ENCODE results near the gene CDH24. TPM values are rescaled to one million over a fixed set of nuclear protein-coding genes. Genes with fewer than 3 reads are reported as not detected.

Gene CDH24
- total RNA-seq, 1 experiment from 2014 or later: 9.0 TPM

GRCh38 chr14:23047751-23048693 is 9.3 kb downstream of the CDH24 start:
- BruUV-seq (replicated peaks): no TSS peak
- H3K36me3 ChIP-seq (ENCODE audit: control insufficient read depth, insufficient read depth, low read length): no peaks in the 10 kb centered on the region
- TF ChIP-seq POLR2AphosphoS5 (IDR thresholded peaks at IDR 0.05; ENCODE audit: low read depth, low read length) (no peak), CTCF (IDR thresholded peaks at IDR 0.05) (no peak), REST (IDR thresholded peaks at IDR 0.05; ENCODE audit: insufficient read depth in 1 of 2, low read depth in 2 of 2, low read length in 1 of 2) (no peak), SIN3A (IDR thresholded peaks at IDR 0.05; ENCODE audit: borderline replicate concordance, insufficient read depth, low read depth, low read length) (no peak), TCF7L2 (IDR thresholded peaks at IDR 0.05; ENCODE audit: low read depth, low read length) (no peak)
- POLR2A ChIA-PET: no interaction called here
- no peaks in the 10 kb centered on the region for H3K4me1 ChIP-seq (ENCODE audit: control insufficient read depth, insufficient read depth, low read length)
- CTCF ChIA-PET: interaction anchor here (0.6 to 0.7 kb wide), 2 partner anchors 42 to 50 kb away, joined by 3 to 4 read pairs; no protein-coding TSS in a partner anchor
- DNase-seq (ENCODE audit: low read depth, low spot score) (no peak), ATAC-seq (no peak)
- intact Hi-C loops (cut with micrococcal nuclease; ENCODE audit: unreplicated experiment) (no loop called here), in situ Hi-C loops (cut with HindIII; ENCODE audit: low pct_unique_long_range_greater_than_20kb, low sequenced_read_pairs) (no loop called here)
- no peaks in the 10 kb centered on the region for H3K27me3 ChIP-seq (ENCODE audit: control insufficient read depth, insufficient read depth, low read length)
- H3K27ac ChIP-seq (ENCODE audit: low read length): no peak overlapping the region
- H3K4me3 ChIP-seq (ENCODE audit: low read depth in 2 of 2, low read length in 2 of 2): no peak overlapping the region
- H3K9me3 ChIP-seq (ENCODE audit: control insufficient read depth, insufficient read depth, low read depth, low read length): no peaks in the 10 kb centered on the region

- no peak for DNase-seq (ENCODE audit: low read depth, low spot score)
These were observed 10.2 kb downstream of the CDH24 start for GRCh38 chr14:23047034-23047634.

More at GRCh38 chr14:23047034-23047634, 10.2 kb downstream of the CDH24 start:
- no peaks in the 10 kb centered on the region for H3K27me3 ChIP-seq (ENCODE audit: control insufficient read depth, insufficient read depth, low read length)
- no peak for ATAC-seq
- TF ChIP-seq SIN3A (IDR thresholded peaks at IDR 0.05; ENCODE audit: borderline replicate concordance, insufficient read depth, low read depth, low read length) (no peak), TCF7L2 (IDR thresholded peaks at IDR 0.05; ENCODE audit: low read depth, low read length) (no peak), REST (IDR thresholded peaks at IDR 0.05; ENCODE audit: insufficient read depth in 1 of 2, low read depth in 2 of 2, low read length in 1 of 2) (no peak), CTCF (IDR thresholded peaks at IDR 0.05) (no peak), POLR2AphosphoS5 (IDR thresholded peaks at IDR 0.05; ENCODE audit: low read depth, low read length) (no peak)
- no peaks in the 10 kb centered on the region for H3K36me3 ChIP-seq (ENCODE audit: control insufficient read depth, insufficient read depth, low read length)
- intact Hi-C loops (cut with micrococcal nuclease; ENCODE audit: unreplicated experiment) (no loop called here), in situ Hi-C loops (cut with HindIII; ENCODE audit: low pct_unique_long_range_greater_than_20kb, low sequenced_read_pairs) (no loop called here)
- no peak overlapping the region for H3K4me3 ChIP-seq (ENCODE audit: low read depth in 2 of 2, low read length in 2 of 2)
- CTCF ChIA-PET: interaction anchor here (0.6 to 0.7 kb wide), 2 partner anchors 41 to 49 kb away, joined by 3 to 4 read pairs; no protein-coding TSS in a partner anchor
- no peaks in the 10 kb centered on the region for H3K9me3 ChIP-seq (ENCODE audit: control insufficient read depth, insufficient read depth, low read depth, low read length)
- H3K4me1 ChIP-seq (ENCODE audit: control insufficient read depth, insufficient read depth, low read length): no peaks in the 10 kb centered on the region
- BruUV-seq (replicated peaks): no TSS peak
- H3K27ac ChIP-seq (ENCODE audit: low read length): no peak overlapping the region
- POLR2A ChIA-PET: no interaction called here
